NCI-H1105 (cell line): ENCODE data around the gene C19orf85.
"Not testable (repeated sequence)": the region's sequence is repeated elsewhere in the genome, so short reads cannot be mapped to it uniquely, and the experiment has no call there.

Source experiments
- DNase-seq: peaks from one replicate; lab custom pipeline; 2025; lab: John Stamatoyannopoulos, UW

Gene C19orf85

DNA sequence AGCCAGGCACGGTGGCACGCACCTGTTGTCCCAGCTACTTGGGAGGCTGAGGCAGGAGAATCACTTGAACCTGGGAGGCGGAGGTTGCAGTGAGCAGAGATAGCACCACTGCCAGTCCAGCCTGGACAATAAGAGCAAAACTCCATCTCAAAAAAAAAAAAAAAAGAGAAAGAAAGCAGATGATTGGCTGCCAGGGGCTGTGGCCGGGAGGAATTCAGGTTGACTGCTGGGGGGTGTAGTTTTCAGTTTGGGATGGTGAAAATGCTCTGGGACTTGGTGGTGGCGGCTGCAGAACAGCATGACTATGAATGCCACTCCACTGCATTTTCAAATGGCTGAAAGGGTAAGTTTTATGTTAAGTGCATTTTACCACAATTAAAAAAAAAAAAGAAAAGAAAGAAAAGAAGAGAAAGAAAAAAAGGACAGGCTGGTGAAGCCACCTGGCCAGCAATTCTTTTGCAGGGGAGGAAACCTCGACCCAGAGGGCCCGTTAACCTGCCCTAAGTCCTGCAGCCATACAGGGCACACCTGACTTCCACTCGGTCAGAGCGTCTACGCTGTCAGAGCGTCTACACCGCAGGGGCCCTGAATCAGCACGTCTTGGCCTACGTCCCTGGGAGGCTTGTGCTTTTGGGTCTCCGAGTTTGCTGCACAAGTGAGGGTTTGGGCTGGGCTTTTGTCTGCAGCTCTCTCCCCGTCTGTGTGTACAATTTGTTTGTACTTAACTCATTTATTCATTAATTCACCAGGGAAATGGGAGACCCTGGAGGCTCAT is 6.7 kb downstream of the C19orf85 start:
- DNase-seq, result no peak

DNA sequence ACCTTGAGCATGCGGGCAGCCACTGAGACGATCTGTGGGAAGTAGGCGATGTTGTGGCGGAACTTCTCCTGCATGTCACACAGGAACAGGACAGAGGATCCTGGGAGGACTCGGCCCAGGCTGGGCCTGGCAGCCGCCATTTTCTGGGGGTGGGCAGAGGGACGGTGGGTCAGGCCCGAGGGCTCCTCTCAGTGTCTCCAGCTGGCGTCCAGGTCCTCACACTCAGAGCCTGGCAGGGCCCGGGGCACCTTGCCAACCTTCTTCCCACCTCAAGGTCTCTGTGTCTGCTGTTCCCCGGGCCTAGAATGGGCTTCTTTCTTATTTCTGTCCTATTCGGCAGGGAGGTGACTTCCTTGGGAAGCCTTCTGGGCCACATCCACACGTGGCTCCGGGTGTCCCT is 8.2 kb downstream of the C19orf85 start:
- no peak for DNase-seq

DNA sequence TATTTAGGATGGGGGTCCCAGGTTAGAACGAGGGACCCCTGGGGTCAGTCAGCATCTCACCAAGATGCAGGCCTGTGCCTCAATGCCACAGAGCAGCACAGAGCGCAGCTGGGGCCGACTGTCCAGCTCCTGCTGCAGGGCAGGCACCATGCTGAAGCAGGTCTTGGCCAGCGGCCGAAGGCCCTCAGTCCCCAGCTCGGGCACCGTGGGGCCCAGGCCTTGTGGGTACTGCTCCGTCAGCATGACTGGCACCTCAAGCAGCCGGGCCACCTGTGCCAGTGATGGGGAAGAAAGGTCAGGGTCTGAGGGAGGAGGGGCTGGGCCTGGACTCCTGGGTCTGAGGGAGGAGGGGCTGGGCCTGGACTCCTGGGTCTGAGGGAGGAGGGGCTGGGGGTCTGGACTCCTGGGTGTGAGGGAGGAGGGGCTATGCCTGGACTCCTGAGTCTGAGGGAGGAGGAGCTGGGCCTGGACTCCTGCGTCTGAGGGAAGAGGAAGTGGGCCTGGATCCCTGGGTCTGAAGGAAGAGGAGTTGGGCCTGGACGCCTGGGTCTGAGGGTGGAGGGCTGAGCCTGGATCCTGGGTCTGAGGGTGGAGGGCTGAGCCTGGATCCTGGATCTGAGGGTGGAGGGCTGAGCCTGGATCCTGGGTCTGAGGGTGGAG is 8.8 kb downstream of the C19orf85 start:
- no peak for DNase-seq

DNA sequence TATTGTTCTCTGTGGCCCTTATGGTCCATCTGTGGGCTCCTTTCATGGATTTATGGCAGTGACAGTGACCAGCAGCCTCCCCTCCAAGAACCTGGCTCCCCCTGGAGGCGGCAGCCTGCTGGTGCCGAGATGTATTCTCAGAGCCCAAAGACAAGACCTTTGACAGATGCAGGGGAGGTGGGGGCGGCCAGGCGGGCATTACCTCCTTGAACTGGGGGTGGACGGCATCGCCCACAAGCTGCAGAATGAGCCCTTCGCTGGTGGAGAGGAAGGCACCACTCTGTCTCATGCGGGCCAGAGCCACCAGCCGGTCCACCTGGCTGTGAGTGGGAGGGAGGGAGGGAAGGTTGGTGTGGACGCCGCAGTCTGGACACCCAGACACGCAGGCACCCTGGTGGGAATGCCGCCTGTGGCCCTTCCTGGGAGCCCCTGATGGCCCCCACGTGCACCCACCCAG is 9.7 kb downstream of the C19orf85 start:
- DNase-seq, result no peak

DNA sequence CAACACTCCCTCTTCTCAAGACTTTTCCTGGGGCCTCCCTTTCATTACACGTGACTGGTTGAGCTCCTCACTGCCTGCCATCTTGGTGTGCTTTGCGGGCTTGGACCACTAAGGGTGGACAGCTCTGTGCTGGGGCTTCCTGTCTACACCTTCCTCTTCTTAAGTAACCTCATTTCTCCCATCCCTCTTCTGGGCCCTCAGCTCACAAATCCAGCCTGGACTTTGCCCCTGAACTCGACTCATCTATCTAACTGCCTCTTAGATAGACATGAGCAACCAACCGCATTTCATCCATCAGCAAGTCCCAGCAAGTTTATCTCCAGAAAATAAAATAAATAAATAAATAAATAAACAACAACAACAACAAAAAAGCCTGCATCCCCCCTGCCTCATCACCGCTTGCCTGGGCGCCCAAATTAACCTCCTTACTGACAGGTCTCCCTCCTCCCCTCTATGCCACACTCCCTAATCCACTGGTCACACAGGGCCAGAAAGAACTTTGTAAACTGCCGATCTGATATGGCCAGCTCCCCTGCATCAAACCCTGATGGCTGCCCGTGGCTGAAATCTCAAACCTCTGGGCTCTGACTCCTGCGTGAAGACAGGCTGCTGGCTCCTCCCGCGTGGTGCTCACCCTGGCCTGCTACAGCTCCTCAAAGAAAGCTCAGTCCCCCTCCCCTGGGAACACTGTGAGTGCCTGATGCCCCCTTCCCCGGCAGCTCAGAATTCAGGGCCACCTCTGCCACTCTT is 10.9 kb downstream of the C19orf85 start:
- no peak for DNase-seq

DNA sequence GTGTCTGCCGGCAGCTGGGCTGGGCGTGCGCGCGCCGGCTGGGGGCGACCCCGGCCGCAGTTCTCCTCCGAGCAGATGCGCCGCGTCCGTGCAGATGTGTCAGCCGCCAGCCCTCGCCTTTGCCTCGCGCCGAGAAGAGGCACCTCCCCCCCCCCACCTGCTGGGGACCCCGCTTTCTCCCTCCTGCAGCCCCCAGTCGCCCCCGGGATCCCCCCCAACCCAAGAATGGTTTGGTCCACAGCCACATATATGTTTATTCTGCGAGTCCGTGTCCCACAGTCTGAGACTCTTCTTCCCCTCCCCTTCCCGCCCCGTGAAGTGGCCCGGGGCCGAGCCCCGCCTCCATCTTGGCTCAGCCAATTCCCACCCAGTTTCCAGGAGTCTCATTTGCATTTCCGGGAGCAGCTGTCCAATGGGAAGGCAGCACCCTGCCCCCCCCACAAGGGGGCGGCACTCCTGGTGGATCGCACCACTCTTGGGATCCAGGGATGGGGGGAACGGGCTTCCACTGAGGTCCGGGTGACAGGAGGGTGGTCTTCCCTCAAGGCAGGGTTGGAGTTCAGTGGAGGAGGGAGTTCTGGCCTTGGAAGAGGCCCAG is 11.7 kb downstream of the C19orf85 start:
- DNase-seq, result peak; percentile 93

DNA sequence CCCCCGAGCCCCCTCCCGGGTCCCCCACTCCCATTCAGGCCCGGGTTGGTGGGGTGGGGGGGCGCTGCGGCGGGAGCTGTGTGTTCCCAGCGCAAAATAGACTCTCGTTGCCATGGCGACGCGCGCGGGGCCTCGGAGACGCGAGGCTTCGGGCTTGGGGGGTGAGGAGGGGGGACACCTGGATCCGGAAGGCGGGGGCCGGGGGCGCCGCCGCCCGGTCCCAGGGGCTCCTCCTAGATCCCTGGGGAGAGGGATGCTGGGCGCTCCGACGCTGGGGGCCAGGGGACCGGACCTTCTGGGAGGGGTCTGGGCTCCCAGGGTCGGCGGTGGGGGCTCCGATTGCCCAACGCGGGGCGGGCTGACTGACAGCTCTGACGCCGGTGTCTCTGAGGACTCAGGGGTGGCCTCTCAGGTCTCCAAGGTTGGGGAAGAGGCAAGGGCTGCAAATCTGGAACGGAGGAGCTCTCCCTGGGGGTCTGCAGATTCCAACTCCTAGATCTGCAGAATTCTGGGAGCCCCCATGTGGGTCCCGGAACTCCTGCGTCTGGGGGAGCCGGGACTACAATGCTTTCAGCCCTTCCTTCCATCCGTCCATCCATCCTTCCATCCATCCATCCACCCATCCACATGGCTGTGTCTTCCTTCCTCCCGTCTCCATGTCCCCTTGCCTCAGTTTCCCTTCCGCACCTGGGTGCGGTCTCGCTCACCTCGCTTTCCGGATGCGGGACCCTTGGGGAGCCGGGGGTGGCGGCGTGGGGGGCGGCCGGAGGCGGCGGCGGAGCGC is 12.4 kb downstream of the C19orf85 start:
- DNase-seq, result peak; percentile 42

DNA sequence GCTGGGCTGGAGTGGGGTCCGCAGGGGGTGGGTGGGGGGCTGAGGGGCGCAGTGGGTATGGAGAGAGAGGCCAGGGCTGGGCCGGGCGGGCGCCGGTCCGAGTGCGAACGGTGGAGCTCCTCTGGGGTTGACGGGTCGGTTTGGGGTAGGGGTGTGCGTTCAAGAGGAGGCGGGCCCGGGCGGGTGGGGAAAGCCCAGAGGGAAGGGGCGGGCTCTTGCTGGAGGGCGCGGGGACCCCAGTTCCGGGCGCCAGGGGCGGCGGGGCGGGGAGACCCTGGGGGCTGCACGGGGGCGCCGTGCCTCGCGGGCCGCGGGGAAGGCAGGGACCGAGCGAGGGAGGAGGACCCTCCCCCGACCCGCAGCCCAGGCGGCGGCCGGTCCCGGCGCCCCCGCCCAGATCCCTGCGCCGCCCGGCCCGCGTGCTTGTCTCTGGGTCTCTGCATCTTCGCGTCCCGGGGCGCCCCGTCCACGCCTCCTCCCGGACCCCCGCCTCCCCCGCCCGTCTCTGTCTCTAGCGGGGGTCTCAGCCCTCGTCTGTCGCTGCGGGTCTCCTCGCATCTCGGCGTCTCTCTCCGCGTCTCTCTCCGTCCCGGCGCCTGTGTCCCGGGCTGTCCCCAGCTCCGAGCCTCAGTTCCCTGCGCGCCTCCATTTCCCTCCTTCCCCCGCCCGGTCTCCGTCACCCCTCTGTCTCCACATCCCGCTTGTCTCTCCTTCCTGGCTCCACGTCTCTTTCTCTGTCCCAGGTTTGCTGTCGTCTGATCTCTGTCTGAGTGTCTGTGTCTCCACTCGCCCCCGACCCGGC is 13.2 kb downstream of the C19orf85 start:
- no peak for DNase-seq

DNA sequence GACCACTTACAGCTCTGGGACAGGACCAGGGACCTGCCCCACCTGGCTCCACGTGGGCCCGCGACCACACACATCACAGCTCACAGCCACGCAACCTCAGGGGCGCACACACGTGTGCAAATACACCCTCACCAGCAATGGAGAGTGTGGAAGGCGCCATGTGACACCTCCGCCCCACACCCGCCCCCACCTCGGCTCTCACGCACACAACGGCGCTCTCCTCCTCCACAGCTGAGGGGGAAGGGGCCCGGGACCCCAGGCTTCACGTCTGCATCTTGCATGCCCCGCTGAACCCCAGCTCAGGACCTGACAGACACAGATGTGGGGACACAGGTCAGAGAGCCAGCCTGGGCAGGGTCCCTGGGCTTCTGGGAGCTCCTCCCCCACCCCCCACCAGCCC is 15.1 kb downstream of the C19orf85 start:
- DNase-seq, result no peak

DNA sequence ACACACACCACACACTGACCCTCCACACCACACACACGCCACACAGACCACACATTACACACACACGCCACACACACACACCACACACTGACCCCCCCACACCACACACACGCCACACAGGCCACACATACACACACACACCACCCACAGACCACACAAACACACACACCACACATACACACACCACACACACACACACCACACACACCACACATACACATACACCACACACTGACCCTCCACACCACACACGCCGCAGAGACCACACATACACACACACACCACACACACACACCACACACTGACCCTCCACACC is 16.4 kb downstream of the C19orf85 start:
- not testable (repeated sequence) for DNase-seq

DNA sequence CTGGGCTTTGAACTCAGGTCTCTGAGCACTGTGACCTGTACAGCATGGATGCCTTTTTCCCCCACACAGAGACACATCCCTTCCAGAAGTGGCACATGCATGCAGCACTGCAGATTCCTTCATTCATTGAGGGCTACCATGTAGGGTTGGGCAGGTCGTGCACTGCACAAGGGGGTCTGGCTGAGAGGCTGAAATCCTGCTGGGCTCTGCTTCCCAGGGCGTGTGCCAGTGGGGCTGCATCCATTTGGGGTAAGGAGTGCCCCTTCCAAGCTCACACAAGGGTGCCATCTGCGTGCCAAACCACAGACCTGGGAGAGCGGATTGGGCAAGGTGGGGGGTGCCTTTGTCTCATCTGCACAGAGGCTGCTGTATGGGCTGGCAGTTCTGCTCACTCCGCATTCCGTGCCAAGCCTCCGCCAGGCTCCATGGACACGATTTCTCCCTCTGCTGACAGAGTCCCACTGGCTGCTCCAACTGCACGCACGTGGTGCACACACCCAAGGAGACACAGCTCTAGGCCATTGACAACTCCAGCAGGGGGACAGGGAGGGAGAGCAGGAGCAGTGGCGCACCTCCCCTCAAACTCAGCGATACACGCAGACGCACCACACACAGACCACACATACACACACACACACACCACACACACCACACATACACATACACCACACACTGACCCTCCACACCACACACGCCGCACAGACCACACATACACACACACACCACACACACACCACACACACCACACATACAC is 17.0 kb downstream of the C19orf85 start:
- DNase-seq, result peak; percentile 52

DNA sequence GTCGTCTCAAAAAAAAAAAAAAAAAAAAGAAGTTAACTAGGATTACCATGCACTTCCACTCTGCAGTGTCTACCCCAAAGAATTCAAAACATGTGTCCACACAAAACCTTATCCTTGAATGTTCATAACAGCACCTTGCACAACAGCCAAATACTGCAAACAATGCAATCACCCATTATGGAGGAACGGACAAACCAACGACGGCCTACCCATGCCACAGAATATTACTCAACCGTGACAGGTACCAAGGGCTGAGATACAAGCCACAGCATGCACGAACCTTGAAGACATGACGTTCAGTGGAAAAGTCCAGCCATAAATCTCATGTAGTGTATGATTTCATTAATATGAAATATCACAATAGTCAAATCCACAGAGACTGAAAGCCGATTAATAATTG is 18.5 kb downstream of the C19orf85 start:
- no peak for DNase-seq

DNA sequence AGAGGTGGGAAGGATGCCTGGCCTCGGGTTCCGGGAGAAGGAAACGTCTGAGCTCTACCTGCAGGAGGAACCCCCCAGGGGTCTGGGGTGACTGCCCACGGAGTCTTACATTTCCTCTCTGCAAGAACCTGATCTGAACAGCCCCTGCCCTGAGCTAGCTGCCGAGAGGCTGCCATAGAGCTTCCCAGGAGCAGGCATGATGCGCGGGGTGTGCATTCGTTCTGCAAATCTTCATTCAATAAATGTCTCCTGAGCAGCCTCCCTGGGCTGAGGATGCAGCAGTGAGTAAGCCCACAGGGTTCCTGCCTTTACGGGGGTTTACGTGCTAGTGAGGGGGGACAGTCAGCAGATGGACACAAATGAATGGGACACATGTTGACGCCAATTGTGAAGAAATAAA is 19.9 kb downstream of the C19orf85 start:
- DNase-seq, result no peak

DNA sequence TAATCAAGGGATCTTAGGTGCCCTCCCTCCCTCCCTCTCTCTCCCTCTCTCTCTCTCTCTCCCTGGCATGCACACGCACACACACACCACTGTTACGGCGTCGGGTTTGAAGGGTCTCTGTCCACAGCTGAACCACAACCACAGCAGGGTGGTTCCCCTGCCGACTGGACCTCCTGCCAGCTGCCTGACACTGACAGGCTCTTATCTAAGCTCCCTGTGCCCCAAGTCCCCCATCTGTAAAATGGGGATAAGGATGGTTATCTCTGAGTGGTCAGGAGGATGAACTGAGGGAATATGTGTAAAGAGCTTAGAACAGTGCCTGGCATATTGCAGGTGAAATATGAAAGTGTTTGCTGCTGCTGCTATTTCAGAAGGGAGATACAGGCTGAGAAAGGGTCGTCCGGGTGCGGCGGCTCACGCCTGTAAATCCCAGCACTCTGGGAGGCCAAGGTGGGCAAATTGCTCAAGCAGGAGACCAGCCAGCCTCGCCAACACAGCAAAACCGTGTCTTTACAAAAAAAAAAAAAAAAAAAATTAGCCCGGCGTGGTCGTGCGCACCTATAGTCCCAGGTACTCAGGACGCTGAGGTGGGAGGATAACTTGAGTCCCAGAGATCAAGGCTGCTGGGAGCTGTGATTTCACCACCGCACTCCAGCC is 20.6 kb downstream of the C19orf85 start:
- DNase-seq, result no peak

DNA sequence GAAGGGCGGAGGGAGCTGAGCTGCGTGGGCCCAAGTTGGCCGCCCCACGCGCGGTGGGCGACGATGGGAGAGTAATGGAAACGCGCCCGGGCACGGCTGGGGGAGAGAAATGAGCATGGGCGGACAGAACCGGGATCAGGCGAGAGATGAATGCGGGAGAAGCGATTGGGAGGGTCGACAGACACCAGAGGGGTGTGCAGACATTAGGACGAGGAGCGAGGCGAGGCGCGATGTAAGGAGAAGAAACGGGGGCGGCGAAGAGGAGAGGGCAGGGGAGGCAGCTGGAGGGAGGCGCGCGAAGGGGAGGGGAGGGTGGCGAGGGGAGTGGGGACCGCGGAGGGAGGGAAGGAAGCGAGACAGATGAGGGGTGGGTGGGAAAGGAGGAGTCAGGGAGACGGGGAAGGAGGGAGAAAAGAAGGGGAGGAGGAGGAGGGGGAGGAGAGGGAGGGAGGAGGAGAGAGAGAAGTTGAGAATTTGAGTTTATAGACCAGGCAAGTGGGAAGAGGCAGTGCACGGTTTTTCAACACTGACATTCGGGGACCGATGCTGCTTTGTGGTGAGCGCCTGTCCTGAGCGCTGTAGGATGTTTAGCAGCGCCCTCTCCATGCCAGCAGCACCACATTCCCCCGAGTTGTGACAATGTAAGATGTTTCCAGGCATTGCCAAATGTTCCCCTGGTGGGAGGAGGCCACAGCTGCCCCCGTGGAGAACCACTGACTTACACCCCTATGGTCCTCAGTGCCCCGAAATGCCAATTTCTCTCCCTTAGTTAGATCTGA is 21.3 kb downstream of the C19orf85 start, which contains the start of gene SHISA7:
Gene SHISA7, minus strand, starts transcription at position 256 of the 779 bp plus-strand sequence. CDS start 437 bp downstream, outside the sequence.
- peak; percentile 63 for DNase-seq

DNA sequence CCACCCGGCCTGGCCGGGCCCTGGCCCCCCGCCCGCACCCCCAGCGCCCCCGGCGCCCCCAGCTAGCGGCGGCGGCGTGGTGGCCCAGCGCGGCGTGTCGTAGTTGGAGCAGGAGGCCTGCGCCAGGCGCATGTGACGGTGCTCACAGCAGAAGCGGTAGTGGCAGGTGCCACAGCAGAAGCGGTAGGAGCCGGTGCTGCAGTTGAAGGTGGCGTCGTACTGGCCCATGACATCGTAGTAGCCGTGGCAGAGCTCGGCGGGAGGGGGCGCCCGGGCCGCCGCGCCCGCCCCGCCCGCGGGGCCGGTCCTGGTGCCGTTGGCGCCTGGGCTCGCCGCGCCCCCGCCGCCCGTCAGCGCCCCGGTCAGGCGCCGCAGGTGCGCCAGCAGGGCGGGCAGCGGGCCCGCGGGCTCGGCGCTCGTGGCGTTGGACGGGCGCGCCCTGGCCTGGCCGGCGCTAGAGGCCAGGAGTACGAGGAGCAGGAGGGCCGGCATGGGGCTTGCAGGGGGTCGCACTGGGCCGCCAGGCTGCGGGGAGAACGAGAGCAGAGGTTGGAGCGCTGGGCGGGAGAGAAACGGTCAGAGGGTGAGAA is 22.1 kb downstream of the C19orf85 start:
- peak; percentile 39 for DNase-seq

DNA sequence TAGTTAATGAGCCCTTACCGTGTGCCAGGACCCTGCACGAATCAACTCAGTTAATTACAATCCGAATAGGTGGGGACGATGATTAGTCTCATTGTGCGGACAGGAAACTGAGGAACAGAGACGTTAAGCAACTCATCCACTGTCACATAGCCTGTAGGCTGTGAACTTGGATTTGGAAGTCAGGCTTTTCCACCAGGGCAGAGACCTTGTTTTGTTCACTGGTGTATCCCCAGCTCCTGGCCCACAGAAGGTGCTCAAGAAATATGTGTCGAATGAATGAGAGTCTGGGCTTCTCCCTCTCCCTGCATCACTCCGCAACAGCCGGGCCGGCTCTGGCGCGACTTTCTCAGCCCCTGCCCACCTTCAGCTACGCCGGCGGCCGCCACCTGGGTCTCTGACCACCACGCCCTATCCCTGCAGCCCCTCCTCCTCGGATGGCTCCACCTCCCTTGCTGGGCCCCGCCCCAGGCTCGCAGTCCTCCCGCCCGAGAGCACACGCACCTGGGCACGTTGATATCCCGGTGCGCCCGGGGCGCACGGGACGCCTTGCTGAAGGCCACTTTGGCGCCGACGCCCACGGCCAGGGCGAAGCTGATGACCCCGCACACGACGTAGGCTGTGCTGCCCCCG is 22.7 kb downstream of the C19orf85 start:
- peak; percentile 60 for DNase-seq

DNA sequence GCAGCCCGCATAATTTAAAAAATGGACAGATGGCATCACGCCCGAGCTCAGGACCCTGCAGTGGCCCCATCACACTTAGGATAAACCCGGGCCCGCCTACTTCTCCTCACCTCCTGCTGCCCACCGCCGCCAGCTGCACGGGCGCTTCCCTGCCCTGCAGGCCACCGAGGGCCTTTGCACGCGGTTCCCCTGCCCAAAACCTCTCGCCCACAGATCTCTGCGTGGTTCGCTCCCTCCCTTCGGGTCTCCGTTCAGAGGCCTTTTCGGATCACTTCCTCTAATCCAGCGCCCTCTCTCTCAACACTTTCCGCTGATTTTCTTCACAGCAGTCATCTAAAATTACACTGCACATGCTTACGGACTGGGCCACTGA is 23.2 kb downstream of the C19orf85 start:
- no peak for DNase-seq
